Keratinocyte (primary cell): Measurements from ENCODE around the gene NGFR. TPM values are rescaled to one million over a fixed set of nuclear protein-coding genes. Genes with fewer than 3 reads are reported as not detected.
"Not testable (repeated sequence)": the region's sequence is repeated elsewhere in the genome, so short reads cannot be mapped to it uniquely, and the experiment has no call there.

Source experiments
- DNase-seq: peaks from one replicate; pipeline ENCODE4 v3.0.0-alpha.2; 2011; ENCODE audit warnings: low read depth, missing footprints, low spot score
- FAIRE-seq: peaks from 2 replicates; lab custom pipeline; 2011; peaks lifted over from hg19 to GRCh38; lab: Jason Lieb, UNC
- H2AFZ ChIP-seq: 2 replicates; pipeline ENCODE4 v1.6.0; 2012; ENCODE audit warnings: low read length, control low read depth, inconsistent platforms; ENCODE audit not compliant: control insufficient read depth
- H3K27ac ChIP-seq: 2 replicates; pipeline ENCODE4 v1.5.1; 2011; ENCODE audit warnings: low read length; ENCODE audit not compliant: control insufficient read depth, insufficient read depth
- H3K27me3 ChIP-seq: 3 replicates; pipeline ENCODE4 v1.6.0; 2011; ENCODE audit warnings: low read length; ENCODE audit not compliant: control insufficient read depth, insufficient read depth; ENCODE audit errors: extremely low read depth
- H3K36me3 ChIP-seq, 2 experiments: 2 replicates in 1 of 2; 3 replicates in 1 of 2; pipeline ENCODE4 v1.5.1; 2011; ENCODE audit warnings: low read length in 2 of 2, mild to moderate bottlenecking in 1 of 2; ENCODE audit not compliant: control insufficient read depth in 2 of 2, insufficient read depth in 2 of 2; ENCODE audit errors: extremely low read depth in 1 of 2
- H3K4me1 ChIP-seq: 3 replicates; pipeline ENCODE4 v1.5.1; 2011; ENCODE audit warnings: low read length; ENCODE audit not compliant: control insufficient read depth, insufficient read depth; ENCODE audit errors: extremely low read depth
- H3K4me2 ChIP-seq: 3 replicates; pipeline ENCODE4 v1.6.0; 2011; ENCODE audit warnings: low read depth, low read length; ENCODE audit not compliant: control insufficient read depth, insufficient read depth; ENCODE audit errors: extremely low read depth
- H3K4me3 ChIP-seq, 3 experiments: fragments of 200-600 bp in 1 of 3; sonication (generic) in 1 of 3; 2 replicates in 2 of 3; 3 replicates in 1 of 3; pipeline ENCODE4 v1.5.1; 2011 to 2016; ENCODE audit warnings: low read length in 3 of 3, mild to moderate bottlenecking in 3 of 3, control low read depth in 2 of 3, inconsistent platforms in 1 of 3, low read depth in 1 of 3, mixed read lengths in 1 of 3, mixed run types in 1 of 3, moderate library complexity in 1 of 3; ENCODE audit not compliant: control insufficient read depth in 2 of 3, insufficient read depth in 2 of 3; ENCODE audit errors: extremely low read depth in 1 of 3
- H3K79me2 ChIP-seq: 2 replicates; pipeline ENCODE4 v1.6.0; 2012; ENCODE audit warnings: low read length; ENCODE audit not compliant: control insufficient read depth, insufficient read depth
- H3K9ac ChIP-seq: 3 replicates; pipeline ENCODE4 v1.6.0; 2011; ENCODE audit warnings: low read length; ENCODE audit not compliant: control insufficient read depth, insufficient read depth; ENCODE audit errors: extremely low read depth
- H3K9me1 ChIP-seq: 3 replicates; pipeline ENCODE4 v1.6.0; 2011; ENCODE audit warnings: low read length; ENCODE audit not compliant: control insufficient read depth, insufficient read depth; ENCODE audit errors: extremely low read depth
- H3K9me3 ChIP-seq: 2 replicates; pipeline ENCODE4 v1.5.1; 2012; ENCODE audit warnings: low read depth, low read length; ENCODE audit not compliant: control insufficient read depth
- H4K20me1 ChIP-seq: 3 replicates; pipeline ENCODE4 v1.6.0; 2011; ENCODE audit warnings: low read length; ENCODE audit not compliant: control insufficient read depth, insufficient read depth; ENCODE audit errors: extremely low read depth
- CTCF ChIP-seq, 3 experiments: IDR thresholded peaks in 1 of 3; conservative IDR thresholded peaks in 1 of 3; optimal IDR thresholded peaks in 1 of 3; 2 replicates in 2 of 3; 3 replicates in 1 of 3; pipeline versions ENCODE3 to v1.5.1; 2011; ENCODE audit warnings: low read length in 3 of 3, mild to moderate bottlenecking in 3 of 3, moderate library complexity in 2 of 3, control low read depth in 1 of 3, inconsistent platforms in 1 of 3; ENCODE audit not compliant: insufficient read depth in 2 of 3; ENCODE audit errors: extremely low read depth in 1 of 3
- EZH2 ChIP-seq: IDR thresholded peaks from one replicate; pipeline ENCODE4 v1.6.1; 2012; ENCODE audit warnings: inconsistent platforms, mild to moderate bottlenecking, low read length, moderate library complexity
- dilution Hi-C: fragments of 300-500 bp; cut with MboI; formaldehyde crosslinking; loops from one replicate; pipeline ENCODE4 v1.7.0; 2020; ENCODE audit warnings: low sequenced_read_pairs; ENCODE audit not compliant: extremely low pct_ligation_motif_present
- polyA plus RNA-seq, 5 experiments: library from polyadenylated mRNA; depleted of rRNA in 3 of 5; stranded (reverse) in 3 of 5; stranded (forward) in 1 of 5; unstranded in 1 of 5; fragments of >200 nt; gene quantifications; 1 replicate in 1 of 5; 2 replicates in 3 of 5; 3 replicates in 1 of 5; pipeline versions ENCODE4 v1.2.1 to v1.2.3, GENCODE V29; 2011 to 2012; ENCODE audit warnings: missing spikeins in 2 of 5, low read depth in 1 of 5, low replicate concordance in 1 of 5

The NGFR gene
- polyA plus RNA-seq, 1 donor (not counting 4 experiments of a cell fraction or from before 2014, with no cell fraction given), result 1.7 TPM

GRCh38 chr17:49549311-49549605 is 54.2 kb downstream of the NGFR start:
- no peaks in the 10 kb centered on the region for H3K9me1 ChIP-seq
- H3K36me3 ChIP-seq, result no peaks in the 10 kb centered on the region
- H4K20me1 ChIP-seq, result no peaks in the 10 kb centered on the region
- dilution Hi-C loops, result no loop called here
- no peaks in the 10 kb centered on the region for H3K27me3 ChIP-seq
- H3K79me2 ChIP-seq, result no peaks in the 10 kb centered on the region
- no peak overlapping the region for H3K4me3 ChIP-seq
- no peak overlapping the region for H3K27ac ChIP-seq
- DNase-seq (no peak), FAIRE-seq (no peak)
- no peak overlapping the region for H3K4me2 ChIP-seq
- no peak overlapping the region for H2AFZ ChIP-seq
- H3K9ac ChIP-seq, result no peak overlapping the region
- H3K4me1 ChIP-seq, result peaks cover 18% of the 10 kb centered on the region
- no peaks in the 10 kb centered on the region for H3K9me3 ChIP-seq
- TF ChIP-seq EZH2, result no peak
- TF ChIP-seq CTCF (optimal IDR thresholded peaks at IDR 0.05 in 1 of 3, IDR thresholded peaks at IDR 0.05 in 1 of 3, conservative IDR thresholded peaks at IDR 0.05 in 1 of 3; ENCODE audit: extremely low read depth in 1 of 3, insufficient read depth in 2 of 3, low read length in 3 of 3), result no peak

GRCh38 chr17:49549691-49550678 is 54.9 kb downstream of the NGFR start:
- no peak for FAIRE-seq

GRCh38 chr17:49550764-49551163 is 55.7 kb downstream of the NGFR start:
- H4K20me1 ChIP-seq, H3K27ac ChIP-seq, H3K9me3 ChIP-seq, DNase-seq, H2AFZ ChIP-seq, H3K79me2 ChIP-seq, H3K9ac ChIP-seq, dilution Hi-C loops, FAIRE-seq, H3K4me2 ChIP-seq, H3K9me1 ChIP-seq, H3K27me3 ChIP-seq, H3K4me3 ChIP-seq, H3K36me3 ChIP-seq: not testable (repeated sequence)
- H3K4me1 ChIP-seq, result peaks cover 22% of the 10 kb centered on the region

More at GRCh38 chr17:49549691-49550678, 54.9 kb downstream of the NGFR start:
- Histone ChIP-seq H3K27ac (no peak overlapping the region), H3K9me3 (no peaks in the 10 kb centered on the region), H2AFZ (no peak overlapping the region), H3K9me1 (no peaks in the 10 kb centered on the region), H3K79me2 (no peaks in the 10 kb centered on the region), H3K27me3 (no peaks in the 10 kb centered on the region), H3K4me3 (no peak overlapping the region), H3K36me3 (no peaks in the 10 kb centered on the region), H3K4me2 (no peak overlapping the region), H4K20me1 (no peaks in the 10 kb centered on the region), H3K4me1 (peaks cover 18% of the 10 kb centered on the region), H3K9ac (no peak overlapping the region)
- dilution Hi-C loops, result no loop called here
- TF ChIP-seq CTCF (optimal IDR thresholded peaks at IDR 0.05 in 1 of 3, IDR thresholded peaks at IDR 0.05 in 1 of 3, conservative IDR thresholded peaks at IDR 0.05 in 1 of 3; ENCODE audit: extremely low read depth in 1 of 3, insufficient read depth in 2 of 3, low read length in 3 of 3), result no peak
- no peak for DNase-seq
